Activated CD4-positive, alpha-beta T cell treated with anti-CD3 and anti-CD28 coated beads, Interleukin-2, Interleukin-6, amounts not matched to agents 100 ng/mL and 50 ng/mL, durations not matched to agents 16 hours and 8 hours (primary cell): Measurements from ENCODE around the gene MVK.

ENCODE experiments used
- DNase-seq: peaks from one replicate; pipeline ENCODE4 v3.0.0-alpha.2; 2020

Gene MVK

DNA sequence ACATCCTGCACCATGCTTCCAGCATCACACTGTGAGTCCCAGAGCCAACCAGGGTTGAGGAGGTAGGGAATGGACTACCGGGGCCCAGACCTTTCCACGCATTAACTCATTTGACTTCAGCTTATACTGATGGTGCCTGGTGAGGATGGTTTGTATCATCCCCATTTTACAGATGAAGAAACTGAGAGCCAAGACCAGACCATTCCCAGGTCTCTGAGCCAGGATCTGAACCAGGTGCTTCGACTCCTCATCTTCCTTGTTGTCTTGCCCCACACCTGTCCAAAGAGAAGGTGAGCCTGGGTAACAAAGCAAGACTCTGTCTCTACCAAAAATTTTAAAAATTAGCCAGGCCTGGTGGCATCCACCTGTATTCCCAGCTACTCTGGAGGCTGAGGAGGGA, 64.4 kb downstream of the MVK start:
- DNase-seq, result no peak

DNA sequence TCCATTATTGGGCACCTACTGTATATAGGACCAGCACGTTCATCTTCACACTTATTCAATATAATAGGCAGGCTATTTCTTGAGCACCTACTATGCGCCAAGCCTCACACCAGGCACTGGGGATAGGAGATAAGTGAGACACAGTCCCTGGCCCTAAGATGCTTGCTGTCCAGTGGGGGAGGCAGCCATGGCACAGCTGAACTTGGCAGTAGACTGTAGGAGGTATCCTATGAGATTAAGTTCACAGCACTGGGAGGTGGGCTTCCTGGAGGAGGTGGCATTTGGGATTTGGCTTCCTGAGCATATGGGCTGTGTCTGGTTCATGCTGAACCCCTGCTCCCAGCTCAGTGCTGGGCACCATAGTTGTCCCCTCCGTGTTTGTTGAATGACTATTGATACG, 65.1 kb downstream of the MVK start:
- no peak for DNase-seq

DNA sequence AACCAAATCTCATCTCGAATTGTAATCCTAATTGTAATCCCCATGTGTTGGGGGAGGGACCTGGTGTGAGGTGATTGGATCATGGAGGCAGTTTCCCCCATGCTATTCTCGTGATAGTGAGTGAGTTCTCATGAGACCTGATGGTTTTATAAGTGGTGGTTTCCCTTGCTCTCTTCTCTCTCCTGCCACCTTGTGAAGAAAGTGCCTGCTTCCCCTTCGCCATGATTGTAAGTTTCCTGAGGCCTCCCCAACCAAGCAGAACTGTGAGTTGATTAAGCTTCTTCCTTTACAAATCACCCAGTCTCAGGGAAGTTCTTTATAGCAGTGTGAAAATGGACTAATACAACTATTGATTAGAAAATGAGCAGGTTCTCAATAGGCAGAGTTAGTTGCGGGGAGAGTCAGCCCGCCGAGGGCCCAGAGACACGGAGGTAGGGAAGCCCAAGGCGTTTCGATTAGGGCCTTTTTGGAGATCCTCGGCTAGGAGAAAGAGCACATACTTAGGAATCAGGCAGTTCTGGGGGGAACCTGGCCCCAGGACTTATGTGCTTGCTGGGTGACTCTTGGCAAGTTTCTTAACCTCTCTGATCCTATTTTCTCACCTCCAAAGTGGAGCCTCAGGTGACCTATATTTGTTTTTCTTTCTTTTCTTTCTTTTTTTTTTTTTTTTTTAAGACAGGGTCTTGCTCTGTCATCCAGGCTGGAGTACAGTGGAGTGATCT, 65.7 kb downstream of the MVK start:
- no peak for DNase-seq

DNA sequence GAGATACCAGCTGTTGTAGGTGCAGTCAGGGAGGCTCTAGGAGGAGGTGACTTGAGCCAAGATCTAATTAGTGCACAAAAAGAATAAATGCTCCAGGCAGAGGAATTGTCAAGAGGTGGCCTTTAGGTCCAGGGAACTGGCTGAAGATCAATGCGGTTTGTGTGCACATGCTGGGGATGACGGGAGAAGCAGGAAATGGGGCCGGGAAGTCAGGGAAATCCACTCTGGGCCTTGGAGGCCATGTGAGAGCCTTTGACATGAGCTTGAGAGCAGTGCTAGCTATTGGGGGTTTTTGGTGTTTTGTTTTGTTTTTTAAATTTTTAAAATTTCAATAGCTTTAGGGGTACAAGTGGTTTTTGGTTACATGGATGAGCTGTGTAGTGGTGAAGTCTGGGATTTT, 67.4 kb downstream of the MVK start:
- no peak for DNase-seq

DNA sequence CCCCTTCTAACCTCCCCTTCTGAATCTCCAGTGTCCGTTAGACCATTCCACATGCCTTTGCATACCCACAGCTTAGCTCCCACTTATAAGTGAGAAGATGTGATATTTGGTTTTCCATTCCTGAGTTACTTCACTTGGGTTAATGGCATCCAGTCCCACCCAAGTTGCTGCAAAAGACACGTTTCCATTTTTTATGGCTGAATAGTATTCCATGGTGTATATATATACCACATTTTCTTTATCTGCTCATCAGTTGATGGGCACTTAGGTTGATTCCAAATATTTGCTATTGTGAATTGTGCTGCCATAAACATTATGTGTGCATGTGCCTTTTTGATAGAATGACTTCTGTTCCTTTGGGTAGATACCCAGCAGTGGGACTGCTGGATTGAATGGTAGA, 67.8 kb downstream of the MVK start:
- DNase-seq, result no peak

DNA sequence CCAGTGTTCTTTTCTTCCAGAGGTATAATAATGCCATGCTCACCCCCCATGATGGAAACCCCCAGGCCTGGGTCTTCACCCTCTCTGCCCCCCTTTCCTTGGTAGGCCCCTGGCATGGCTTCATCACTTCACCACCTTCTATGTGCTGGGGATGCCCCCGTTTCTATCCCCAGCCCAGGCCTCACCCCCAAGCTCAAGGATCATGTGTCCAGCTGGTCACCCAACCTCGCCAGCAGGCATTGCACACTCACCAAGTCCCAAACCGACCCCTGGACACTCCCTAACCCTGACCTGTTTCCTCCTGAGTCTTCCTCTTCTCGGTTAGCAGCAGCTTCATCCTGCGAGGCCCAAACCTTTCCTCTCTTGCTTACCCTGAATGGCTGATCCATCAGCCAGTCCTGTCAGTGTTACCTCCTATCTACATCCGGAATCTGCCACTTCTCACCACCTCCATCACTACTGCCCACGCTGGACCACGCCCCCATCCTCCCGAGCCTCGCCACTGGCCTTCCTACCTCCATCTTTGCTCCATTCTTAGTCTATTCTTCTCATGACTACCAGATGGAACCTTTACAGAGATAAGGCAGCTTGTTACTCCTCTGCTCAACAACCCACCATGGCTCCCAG, 69.0 kb downstream of the MVK start:
- no peak for DNase-seq

DNA sequence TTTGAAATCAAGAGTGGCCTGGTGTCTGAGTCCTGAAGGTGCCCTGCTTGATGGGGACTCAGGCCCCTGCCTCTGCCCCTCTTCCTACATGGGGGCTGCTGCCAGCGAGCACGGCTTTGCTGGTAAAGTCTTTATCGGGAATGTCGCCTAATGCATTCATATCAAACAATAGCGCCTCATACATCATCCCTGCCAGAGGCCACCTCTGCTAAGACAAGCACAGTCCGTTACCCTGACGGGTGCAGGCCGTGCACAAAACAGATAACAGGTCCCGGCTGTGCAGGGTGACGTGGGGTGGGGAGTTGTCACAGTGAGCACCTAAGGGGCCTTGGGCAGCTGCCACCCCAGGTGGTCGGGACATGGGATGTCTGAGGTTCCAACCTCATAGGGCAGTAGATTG, 71.6 kb downstream of the MVK start:
- no peak for DNase-seq

DNA sequence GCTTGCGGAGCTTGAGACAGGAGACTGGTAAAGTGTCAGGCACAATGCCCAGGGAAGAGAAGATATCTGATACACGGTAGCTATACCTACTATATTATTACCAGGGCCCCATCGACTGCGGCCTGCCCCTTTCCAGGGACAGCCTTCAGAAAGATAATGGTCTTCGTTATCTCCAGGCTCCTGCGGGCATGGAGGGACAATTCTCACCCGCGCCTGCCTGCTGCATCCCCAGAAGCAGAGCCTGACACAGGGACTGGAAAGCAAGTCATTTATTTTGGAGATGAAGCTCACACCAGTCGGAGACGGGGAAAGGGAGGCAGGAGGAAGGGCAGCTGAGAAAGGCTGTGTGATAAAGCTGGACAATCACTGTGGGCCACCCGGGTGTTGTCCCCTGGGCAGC, 72.1 kb downstream of the MVK start:
- DNase-seq, result no peak
